ENCODE results near the gene BTBD9.
A peak's percentile ranks its signal among the peaks of the same experiment; 100 is the strongest.

The BTBD9 gene

DNA sequence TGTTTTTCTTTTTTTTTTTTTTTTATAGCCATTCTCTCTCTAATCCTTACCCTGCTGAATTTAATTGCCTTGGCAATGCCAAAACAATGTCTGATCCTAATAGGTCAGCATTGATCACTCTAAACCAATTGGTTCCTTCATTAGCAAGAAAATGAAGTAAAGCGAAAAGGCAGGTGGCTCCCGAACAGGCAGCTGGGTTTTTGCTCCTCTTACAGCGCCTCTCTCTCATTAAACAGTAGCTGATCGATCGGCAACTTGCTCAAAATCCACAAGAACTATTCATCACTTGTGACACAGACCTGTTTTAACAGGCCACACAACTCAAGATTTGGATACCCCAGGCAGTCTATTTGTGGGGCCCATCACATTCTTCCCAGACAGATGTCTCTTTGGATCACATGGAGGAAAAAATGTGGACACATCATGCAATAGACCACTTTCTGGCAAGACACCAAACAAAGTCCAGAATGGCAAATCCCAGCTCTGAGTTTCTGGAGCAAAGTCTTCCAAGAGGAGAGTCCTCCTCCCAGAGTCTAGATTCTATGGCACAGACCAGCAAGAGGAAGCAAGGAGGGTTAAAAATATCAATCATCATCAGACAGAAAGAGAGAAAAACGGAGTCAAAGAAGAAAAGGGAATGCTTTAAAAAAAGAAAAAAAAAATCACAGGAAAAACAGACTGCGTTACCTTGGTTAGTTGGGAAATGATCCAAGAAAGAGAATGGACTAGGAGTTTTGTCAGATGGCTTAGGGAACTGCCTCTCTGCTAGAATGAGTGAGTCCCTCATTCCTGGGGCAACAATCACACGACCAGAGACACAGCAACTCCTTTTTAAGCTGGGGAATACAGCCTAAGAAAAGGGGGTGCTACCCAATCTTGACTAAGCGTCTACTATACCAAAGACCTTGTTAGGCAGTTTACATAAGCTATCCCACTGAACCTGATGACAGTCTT lies 247.8 kb downstream of the BTBD9 start:
- DNase-seq (ENCODE audit: extremely low read depth, low read depth), result no peak
- TF ChIP-seq, protein P1, sequence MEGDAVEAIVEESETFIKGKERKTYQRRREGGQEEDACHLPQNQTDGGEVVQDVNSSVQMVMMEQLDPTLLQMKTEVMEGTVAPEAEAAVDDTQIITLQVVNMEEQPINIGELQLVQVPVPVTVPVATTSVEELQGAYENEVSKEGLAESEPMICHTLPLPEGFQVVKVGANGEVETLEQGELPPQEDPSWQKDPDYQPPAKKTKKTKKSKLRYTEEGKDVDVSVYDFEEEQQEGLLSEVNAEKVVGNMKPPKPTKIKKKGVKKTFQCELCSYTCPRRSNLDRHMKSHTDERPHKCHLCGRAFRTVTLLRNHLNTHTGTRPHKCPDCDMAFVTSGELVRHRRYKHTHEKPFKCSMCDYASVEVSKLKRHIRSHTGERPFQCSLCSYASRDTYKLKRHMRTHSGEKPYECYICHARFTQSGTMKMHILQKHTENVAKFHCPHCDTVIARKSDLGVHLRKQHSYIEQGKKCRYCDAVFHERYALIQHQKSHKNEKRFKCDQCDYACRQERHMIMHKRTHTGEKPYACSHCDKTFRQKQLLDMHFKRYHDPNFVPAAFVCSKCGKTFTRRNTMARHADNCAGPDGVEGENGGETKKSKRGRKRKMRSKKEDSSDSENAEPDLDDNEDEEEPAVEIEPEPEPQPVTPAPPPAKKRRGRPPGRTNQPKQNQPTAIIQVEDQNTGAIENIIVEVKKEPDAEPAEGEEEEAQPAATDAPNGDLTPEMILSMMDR (IDR thresholded peaks at IDR 0.05; ENCODE audit: low read depth, low read length, missing control alignments), result no peak

DNA sequence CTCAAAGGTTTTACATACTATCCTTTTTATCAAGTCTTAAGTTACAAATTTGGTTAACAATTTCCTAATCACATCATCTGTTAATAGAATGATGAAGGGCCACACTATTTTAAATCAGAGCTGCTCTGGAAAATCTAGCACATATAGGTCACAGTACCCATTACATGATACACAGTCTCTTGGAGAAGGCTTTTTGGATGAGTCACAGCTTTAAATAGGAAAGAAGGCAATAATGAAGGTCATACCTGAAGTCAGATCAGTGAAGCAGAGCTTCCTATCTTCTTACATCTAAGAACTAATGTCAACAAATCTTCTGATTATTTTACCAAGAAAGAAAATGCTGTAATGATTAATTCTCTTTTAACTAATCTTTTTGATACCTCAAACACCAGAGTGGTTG lies 248.5 kb downstream of the BTBD9 start:
- TF ChIP-seq, protein P1 (IDR thresholded peaks at IDR 0.05; ENCODE audit: low read depth, low read length, missing control alignments), result no peak
- no peak for DNase-seq (ENCODE audit: extremely low read depth, low read depth)
- H3K4me3 ChIP-seq (replicated peaks; ENCODE audit: low read depth, low read length), result no peak overlapping the region

More for the DNA sequence above, 247.8 kb downstream of the BTBD9 start:
- no peak overlapping the region for H3K4me3 ChIP-seq (replicated peaks; ENCODE audit: low read depth, low read length)

DNA sequence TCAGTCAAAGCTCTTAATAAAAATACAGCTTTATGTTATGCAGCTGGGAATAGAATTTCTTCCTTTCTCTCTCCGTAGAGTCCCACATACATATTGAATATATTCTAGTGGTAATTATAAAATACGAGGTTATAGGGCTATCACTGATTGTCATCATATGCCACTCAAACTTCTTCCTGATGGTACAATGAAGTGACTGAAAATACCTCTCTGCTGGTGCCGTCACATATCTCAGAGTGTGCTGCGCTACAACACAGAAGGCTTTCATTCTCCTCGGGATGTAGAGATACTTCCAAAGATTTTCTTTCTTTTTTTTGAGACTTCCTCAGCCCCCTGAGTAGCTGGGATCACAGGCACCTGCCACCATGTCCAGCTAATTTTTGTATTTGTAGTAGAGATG lies 249.9 kb downstream of the BTBD9 start:
- H3K4me3 ChIP-seq (replicated peaks; ENCODE audit: low read depth, low read length), result no peak overlapping the region
- DNase-seq (ENCODE audit: extremely low read depth, low read depth), result no peak
- TF ChIP-seq, protein P1 (IDR thresholded peaks at IDR 0.05; ENCODE audit: low read depth, low read length, missing control alignments), result no peak

DNA sequence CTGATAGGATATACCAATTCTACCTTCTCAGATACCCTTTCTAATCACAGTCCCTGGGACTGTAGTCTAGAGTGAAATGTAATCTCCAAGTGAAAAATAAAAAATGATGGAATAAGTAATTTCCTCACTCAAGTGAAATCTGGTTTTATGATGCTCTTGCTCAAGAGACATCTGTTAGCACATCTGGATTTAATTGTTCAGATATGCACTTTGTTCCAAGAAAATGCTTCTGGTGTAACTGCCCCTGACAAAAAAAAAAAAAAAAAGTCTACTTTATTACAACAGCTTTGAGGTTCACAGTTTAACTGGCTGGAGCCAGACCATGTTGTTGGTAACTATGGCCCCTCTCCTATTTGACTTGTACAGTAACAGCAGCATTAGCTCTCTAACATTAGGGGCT lies 251.8 kb downstream of the BTBD9 start:
- DNase-seq (ENCODE audit: extremely low read depth, low read depth), result peak; percentile 92
- TF ChIP-seq, protein P1 (IDR thresholded peaks at IDR 0.05; ENCODE audit: low read depth, low read length, missing control alignments), result no peak
- H3K4me3 ChIP-seq (replicated peaks; ENCODE audit: low read depth, low read length), result no peak overlapping the region

DNA sequence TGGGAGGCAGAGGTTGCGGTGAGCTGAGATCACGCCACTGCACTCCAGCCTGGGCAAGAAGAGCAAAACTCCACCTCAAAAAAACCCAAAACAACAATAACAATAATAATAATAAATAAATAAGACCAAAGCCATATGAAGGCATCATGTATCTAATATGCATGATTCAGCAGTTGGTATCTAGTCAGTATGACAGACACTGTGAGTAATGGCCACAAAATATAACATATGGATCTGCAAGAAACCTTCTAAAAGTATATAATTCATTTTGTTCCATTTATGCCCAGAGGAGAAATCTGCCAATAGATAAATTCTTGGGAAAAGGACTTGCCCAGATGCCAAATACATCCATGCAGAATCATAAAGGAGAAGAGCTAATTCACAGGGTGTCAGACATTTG lies 252.3 kb downstream of the BTBD9 start:
- no peak for DNase-seq (ENCODE audit: extremely low read depth, low read depth)
- no peak overlapping the region for H3K4me3 ChIP-seq (replicated peaks; ENCODE audit: low read depth, low read length)
- TF ChIP-seq, protein P1 (IDR thresholded peaks at IDR 0.05; ENCODE audit: low read depth, low read length, missing control alignments), result no peak

DNA sequence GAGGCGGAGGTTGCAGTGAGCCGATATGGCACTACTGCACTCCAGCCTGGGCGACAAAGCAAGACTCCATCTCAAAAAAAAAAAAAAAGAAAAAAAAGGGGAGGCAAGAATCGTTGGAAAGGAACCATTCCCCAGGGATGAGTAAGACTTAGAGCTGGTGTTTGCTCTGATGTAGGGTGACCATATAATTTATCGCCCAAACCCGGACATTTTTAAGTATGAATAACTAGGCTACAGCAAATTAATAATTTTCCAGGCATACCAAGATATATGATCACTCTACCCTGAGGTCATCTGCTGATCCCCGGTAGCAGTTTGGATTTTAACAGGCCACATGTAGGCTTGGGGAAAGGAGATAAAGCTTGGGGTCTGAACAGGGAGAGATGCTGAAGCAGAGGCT lies 260.9 kb downstream of the BTBD9 start:
- DNase-seq (ENCODE audit: extremely low read depth, low read depth), result no peak
- TF ChIP-seq, protein P1 (IDR thresholded peaks at IDR 0.05; ENCODE audit: low read depth, low read length, missing control alignments), result no peak
- H3K4me3 ChIP-seq (replicated peaks; ENCODE audit: low read depth, low read length), result no peak overlapping the region

Data from HFF-Myc (cell line).